ENCODE data around the gene CCDC28A.
A peak's percentile ranks its signal among the peaks of the same experiment; 100 is the strongest.

Gene CCDC28A

GRCh38 chr6:138814179-138814834, 40.7 kb downstream of the CCDC28A start:
- DNase-seq (ENCODE audit: extremely low spot score), result no peak
- TF ChIP-seq CTCF (IDR thresholded peaks at IDR 0.05; ENCODE audit: control extremely low read depth, extremely low read depth, low read depth, missing control alignments), result no peak
- POLR2A ChIA-PET, result no interaction called here
- CTCF ChIA-PET, result interaction anchor here (1.0 to 6.6 kb wide), 11 partner anchors 9 to 559 kb away, joined by 3 to 96 read pairs (median 4); partner anchors contain the start of gene REPS1

DNA sequence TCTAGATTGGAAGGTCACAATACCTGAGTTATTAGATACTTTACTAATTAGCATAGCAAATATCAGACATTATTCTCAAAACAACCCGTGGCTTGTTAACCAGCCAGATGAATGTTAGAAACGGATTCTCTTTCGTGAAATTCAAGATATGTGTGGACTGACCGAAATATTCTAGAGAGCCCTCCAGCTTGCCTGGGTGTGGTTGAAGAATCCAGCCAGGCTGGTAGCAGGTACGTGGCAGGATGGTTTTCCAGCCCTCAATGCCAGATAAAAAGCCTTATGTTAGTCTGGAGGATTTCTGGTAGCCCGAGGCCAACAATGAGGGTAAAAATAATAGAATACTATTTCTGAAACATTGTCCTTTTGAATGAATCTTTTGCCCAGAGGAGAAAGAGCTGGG, 41.7 kb downstream of the CCDC28A start:
- ChIA-PET POLR2A (no interaction called here), CTCF (interaction anchor here (1.0 to 6.6 kb wide), 26 partner anchors 10 to 558 kb away, joined by 3 to 96 read pairs (median 5); partner anchors contain the start of gene REPS1)
- TF ChIP-seq CTCF (IDR thresholded peaks at IDR 0.05; ENCODE audit: control extremely low read depth, extremely low read depth, low read depth, missing control alignments), result no peak
- no peak for DNase-seq (ENCODE audit: extremely low spot score)

GRCh38 chr6:138815797-138816528, 42.4 kb downstream of the CCDC28A start:
- ChIA-PET CTCF (interaction anchor here (0.6 to 6.6 kb wide), 37 partner anchors 9 to 557 kb away, joined by 3 to 96 read pairs (median 4); partner anchors contain the start of gene REPS1), POLR2A (interaction anchor here (0.7 kb wide), 1 partner anchor 173 kb away, joined by 5 read pairs; no protein-coding TSS in a partner anchor)
- peak; percentile 76 for TF ChIP-seq CTCF (IDR thresholded peaks at IDR 0.05; ENCODE audit: control extremely low read depth, extremely low read depth, low read depth, missing control alignments)
- peak; percentile 59 for DNase-seq (ENCODE audit: extremely low spot score)

DNA sequence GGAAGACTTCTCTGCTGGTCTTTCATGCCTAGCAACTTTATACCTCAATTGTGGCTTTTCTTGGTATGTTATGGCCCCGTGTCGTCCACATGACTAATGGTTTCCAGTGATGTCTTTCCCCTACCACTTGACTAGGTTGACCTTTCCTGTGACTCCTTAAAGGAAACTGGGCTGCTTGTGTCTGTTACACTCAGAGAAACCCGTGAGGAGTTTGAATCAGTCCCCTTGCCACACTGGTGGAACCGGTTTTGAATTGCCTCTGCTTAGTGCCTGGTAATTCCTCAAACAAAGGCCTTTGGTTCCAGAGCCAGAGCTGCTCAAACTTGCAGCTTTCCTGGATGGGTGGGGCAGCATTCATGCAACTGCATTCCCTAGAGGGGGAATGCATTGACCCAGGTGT, 44.2 kb downstream of the CCDC28A start:
- ChIA-PET CTCF (interaction anchor here (0.8 to 6.6 kb wide), 6 partner anchors 21 to 547 kb away, joined by 3 to 96 read pairs (median 8); partner anchors contain the start of gene REPS1), POLR2A (no interaction called here)
- peak; percentile 34 for DNase-seq (ENCODE audit: extremely low spot score)
- no peak for TF ChIP-seq CTCF (IDR thresholded peaks at IDR 0.05; ENCODE audit: control extremely low read depth, extremely low read depth, low read depth, missing control alignments)

DNA sequence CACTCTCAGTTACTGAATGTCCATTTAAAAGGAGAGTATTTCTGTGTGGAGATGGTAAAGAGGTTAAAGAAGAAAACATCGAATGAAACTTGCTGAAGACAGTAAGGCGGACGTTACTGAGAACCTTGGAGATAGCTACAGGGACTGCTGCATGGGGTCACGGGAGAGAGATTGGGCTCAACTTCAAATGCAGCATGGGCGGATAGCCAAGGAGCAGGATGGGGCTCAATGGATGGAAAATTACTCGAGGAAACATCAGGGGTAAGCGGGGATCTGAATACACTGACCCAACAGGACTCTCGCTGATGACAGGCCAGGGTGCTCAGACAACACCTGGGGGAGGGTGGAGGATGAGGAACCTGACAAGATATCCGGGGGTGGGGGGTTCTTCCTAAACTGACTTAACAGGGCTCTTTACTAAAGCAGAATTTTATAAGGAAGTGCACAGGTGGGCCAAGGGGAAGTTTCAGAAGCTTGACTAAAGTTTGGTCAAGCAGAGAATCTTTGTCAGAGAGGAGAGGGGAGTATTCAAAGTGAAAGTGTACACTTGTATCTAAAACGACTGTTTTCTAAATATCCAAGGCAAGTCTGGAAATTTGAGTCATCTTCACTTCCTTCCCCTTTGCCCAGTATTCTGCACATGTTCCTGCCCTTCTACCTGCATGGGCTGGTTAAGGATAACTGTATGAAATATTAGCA, 45.1 kb downstream of the CCDC28A start:
- ChIA-PET POLR2A (no interaction called here), CTCF (interaction anchor here (1.0 to 6.6 kb wide), 5 partner anchors 12 to 546 kb away, joined by 3 to 96 read pairs (median 3); partner anchors contain the start of gene REPS1)
- peak; percentile 52 for DNase-seq (ENCODE audit: extremely low spot score)
- no peak for TF ChIP-seq CTCF (IDR thresholded peaks at IDR 0.05; ENCODE audit: control extremely low read depth, extremely low read depth, low read depth, missing control alignments)

- DNase-seq (ENCODE audit: extremely low spot score), result no peak
- TF ChIP-seq CTCF (IDR thresholded peaks at IDR 0.05; ENCODE audit: control extremely low read depth, extremely low read depth, low read depth, missing control alignments), result no peak
- ChIA-PET POLR2A (interaction anchor here (0.6 to 1.5 kb wide), 2 partner anchors 11 to 553 kb away, joined by 3 read pairs; partner anchors contain the start of gene CITED2), CTCF (interaction anchor here (1.3 to 1.7 kb wide), 4 partner anchors 83 to 196 kb away, joined by 3 to 9 read pairs (median 3); no protein-coding TSS in a partner anchor)
Measured at GRCh38 chr6:138821519-138821918, 48.0 kb downstream of the CCDC28A start.

Data from GM10248 (cell line).